ENCODE results near the gene TDRD5.

DNA sequence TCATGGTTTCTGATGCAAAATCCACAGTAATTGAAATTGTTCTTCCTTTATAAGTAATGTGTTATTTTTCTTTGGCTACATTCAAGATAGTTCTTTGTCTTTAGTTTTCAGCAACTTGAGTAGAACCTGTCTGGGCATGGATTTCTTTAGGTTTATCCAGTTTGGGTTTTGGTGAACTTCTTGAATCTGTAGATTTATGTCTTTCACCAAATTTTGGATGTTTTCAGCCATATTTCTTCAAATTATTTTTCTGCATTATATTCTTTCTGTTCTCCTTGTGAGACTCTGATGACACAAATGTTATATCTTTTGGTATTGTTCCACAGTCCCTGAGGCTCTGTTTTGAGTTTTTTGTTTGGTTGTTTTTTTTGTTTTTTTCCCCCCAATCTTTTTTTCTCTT, 69.4 kb downstream of the TDRD5 start:
- TF ChIP-seq, protein P1, sequence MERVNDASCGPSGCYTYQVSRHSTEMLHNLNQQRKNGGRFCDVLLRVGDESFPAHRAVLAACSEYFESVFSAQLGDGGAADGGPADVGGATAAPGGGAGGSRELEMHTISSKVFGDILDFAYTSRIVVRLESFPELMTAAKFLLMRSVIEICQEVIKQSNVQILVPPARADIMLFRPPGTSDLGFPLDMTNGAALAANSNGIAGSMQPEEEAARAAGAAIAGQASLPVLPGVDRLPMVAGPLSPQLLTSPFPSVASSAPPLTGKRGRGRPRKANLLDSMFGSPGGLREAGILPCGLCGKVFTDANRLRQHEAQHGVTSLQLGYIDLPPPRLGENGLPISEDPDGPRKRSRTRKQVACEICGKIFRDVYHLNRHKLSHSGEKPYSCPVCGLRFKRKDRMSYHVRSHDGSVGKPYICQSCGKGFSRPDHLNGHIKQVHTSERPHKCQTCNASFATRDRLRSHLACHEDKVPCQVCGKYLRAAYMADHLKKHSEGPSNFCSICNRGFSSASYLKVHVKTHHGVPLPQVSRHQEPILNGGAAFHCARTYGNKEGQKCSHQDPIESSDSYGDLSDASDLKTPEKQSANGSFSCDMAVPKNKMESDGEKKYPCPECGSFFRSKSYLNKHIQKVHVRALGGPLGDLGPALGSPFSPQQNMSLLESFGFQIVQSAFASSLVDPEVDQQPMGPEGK (CRISPR knock-in tag; IDR thresholded peaks at IDR 0.05; ENCODE audit: borderline replicate concordance), result no peak
- TF ChIP-seq BACH2 (CRISPR knock-in tag; IDR thresholded peaks at IDR 0.05; ENCODE audit: borderline replicate concordance) (no peak), ARNTL (CRISPR knock-in tag; IDR thresholded peaks at IDR 0.05; ENCODE audit: borderline replicate concordance, low read depth) (no peak), ESRRG (CRISPR knock-in tag; IDR thresholded peaks at IDR 0.05) (no peak), TCF4 (CRISPR knock-in tag; IDR thresholded peaks at IDR 0.05; ENCODE audit: borderline replicate concordance) (no peak)
- TF ChIP-seq, protein P2, sequence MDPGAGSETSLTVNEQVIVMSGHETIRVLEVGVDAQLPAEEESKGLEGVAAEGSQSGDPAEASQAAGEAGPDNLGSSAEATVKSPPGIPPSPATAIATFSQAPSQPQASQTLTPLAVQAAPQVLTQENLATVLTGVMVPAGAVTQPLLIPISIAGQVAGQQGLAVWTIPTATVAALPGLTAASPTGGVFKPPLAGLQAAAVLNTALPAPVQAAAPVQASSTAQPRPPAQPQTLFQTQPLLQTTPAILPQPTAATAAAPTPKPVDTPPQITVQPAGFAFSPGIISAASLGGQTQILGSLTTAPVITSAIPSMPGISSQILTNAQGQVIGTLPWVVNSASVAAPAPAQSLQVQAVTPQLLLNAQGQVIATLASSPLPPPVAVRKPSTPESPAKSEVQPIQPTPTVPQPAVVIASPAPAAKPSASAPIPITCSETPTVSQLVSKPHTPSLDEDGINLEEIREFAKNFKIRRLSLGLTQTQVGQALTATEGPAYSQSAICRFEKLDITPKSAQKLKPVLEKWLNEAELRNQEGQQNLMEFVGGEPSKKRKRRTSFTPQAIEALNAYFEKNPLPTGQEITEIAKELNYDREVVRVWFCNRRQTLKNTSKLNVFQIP (CRISPR knock-in tag; IDR thresholded peaks at IDR 0.05; ENCODE audit: borderline replicate concordance, low read depth), result no peak
- TF ChIP-seq, protein P3, sequence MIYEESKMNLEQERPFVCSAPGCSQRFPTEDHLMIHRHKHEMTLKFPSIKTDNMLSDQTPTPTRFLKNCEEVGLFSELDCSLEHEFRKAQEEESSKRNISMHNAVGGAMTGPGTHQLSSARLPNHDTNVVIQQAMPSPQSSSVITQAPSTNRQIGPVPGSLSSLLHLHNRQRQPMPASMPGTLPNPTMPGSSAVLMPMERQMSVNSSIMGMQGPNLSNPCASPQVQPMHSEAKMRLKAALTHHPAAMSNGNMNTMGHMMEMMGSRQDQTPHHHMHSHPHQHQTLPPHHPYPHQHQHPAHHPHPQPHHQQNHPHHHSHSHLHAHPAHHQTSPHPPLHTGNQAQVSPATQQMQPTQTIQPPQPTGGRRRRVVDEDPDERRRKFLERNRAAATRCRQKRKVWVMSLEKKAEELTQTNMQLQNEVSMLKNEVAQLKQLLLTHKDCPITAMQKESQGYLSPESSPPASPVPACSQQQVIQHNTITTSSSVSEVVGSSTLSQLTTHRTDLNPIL (CRISPR knock-in tag; IDR thresholded peaks at IDR 0.05; ENCODE audit: low read depth), result no peak

Measured in SK-N-SH treated with all-trans-retinoic acid at 6 μM for 48 hours (cell line).